ENCODE measurements around the gene ARHGAP27.

GRCh38 chr17:45435481-45435880 is 2.8 kb upstream of the ARHGAP27 start:
- TF ChIP-seq NFIC (IDR thresholded peaks at IDR 0.05) (no peak), ZBTB8A (IDR thresholded peaks at IDR 0.05; ENCODE audit: partially characterized antibody) (no peak), GTF2E2 (tag; IDR thresholded peaks at IDR 0.05) (no peak), HDAC8 (tag; IDR thresholded peaks at IDR 0.05) (no peak), ZNF507 (tag; conservative IDR thresholded peaks at IDR 0.05) (no peak), CTCF (IDR thresholded peaks at IDR 0.05 in 2 of 3, conservative IDR thresholded peaks at IDR 0.05 in 1 of 3; ENCODE audit: insufficient read depth in 2 of 3, low read depth in 1 of 3, low read length in 3 of 3) (no peak), U2AF2 (optimal IDR thresholded peaks at IDR 0.05; ENCODE audit: low read depth, low read length) (no peak), NFE2 (IDR thresholded peaks at IDR 0.05; ENCODE audit: low read depth) (no peak), COPS2 (conservative IDR thresholded peaks at IDR 0.05) (no peak), MYC (IDR thresholded peaks at IDR 0.05; ENCODE audit: low read depth, low read length) (no peak), MYC (CRISPR knock-in tag; IDR thresholded peaks at IDR 0.05; ENCODE audit: borderline replicate concordance, low read depth) (no peak)
- TF ChIP-seq, protein P1, sequence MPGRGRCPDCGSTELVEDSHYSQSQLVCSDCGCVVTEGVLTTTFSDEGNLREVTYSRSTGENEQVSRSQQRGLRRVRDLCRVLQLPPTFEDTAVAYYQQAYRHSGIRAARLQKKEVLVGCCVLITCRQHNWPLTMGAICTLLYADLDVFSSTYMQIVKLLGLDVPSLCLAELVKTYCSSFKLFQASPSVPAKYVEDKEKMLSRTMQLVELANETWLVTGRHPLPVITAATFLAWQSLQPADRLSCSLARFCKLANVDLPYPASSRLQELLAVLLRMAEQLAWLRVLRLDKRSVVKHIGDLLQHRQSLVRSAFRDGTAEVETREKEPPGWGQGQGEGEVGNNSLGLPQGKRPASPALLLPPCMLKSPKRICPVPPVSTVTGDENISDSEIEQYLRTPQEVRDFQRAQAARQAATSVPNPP (IDR thresholded peaks at IDR 0.05; ENCODE audit: borderline replicate concordance, insufficient read depth, insufficient read length), result no peak
